KOPT-K1 (cell line): ENCODE results near the gene CCDC148.
"Not testable (repeated sequence)": the region's sequence is repeated elsewhere in the genome, so short reads cannot be mapped to it uniquely, and the experiment has no call there.

Source experiments
- H3K27ac ChIP-seq: fragments of 200-600 bp; sonication (generic); 2 replicates; pipeline ENCODE4 v1.5.1; 2016; ENCODE audit warnings: antibody characterized with exemption, mild to moderate bottlenecking, low read depth, low read length; ENCODE audit not compliant: poor library complexity, severe bottlenecking
- H3K36me3 ChIP-seq: fragments of 200-600 bp; sonication (generic); 2 replicates; pipeline ENCODE4 v1.5.1; 2017; ENCODE audit warnings: antibody characterized with exemption, mild to moderate bottlenecking, low read length, moderate library complexity; ENCODE audit not compliant: insufficient read depth
- H3K9me3 ChIP-seq: fragments of 200-600 bp; sonication (generic); 2 replicates; pipeline ENCODE4 v1.5.1; 2017; ENCODE audit warnings: antibody characterized with exemption, low read length, mild to moderate bottlenecking; ENCODE audit not compliant: insufficient read depth, poor library complexity, severe bottlenecking

CCDC148 gene

GRCh38 chr2:158319269-158319668 is 137.3 kb downstream of the CCDC148 start:
- Histone ChIP-seq H3K27ac (no peak overlapping the region), H3K36me3 (no peaks in the 10 kb centered on the region), H3K9me3 (no peaks in the 10 kb centered on the region)

- Histone ChIP-seq H3K27ac (no peak overlapping the region), H3K9me3 (no peaks in the 10 kb centered on the region), H3K36me3 (no peaks in the 10 kb centered on the region)
These were observed 138.9 kb downstream of the CCDC148 start for GRCh38 chr2:158317642-158318041.

GRCh38 chr2:158315803-158316414 is 140.6 kb downstream of the CCDC148 start:
- Histone ChIP-seq H3K9me3 (peaks cover 4% of the 10 kb centered on the region), H3K36me3 (no peaks in the 10 kb centered on the region), H3K27ac (no peak overlapping the region)

GRCh38 chr2:158315000-158315399 is 141.6 kb downstream of the CCDC148 start:
- H3K36me3 ChIP-seq: no peaks in the 10 kb centered on the region
- peaks cover 4% of the 10 kb centered on the region for H3K9me3 ChIP-seq
- no peak overlapping the region for H3K27ac ChIP-seq

- Histone ChIP-seq H3K9me3 (peaks cover 4% of the 10 kb centered on the region), H3K36me3 (no peaks in the 10 kb centered on the region), H3K27ac (no peak overlapping the region)
These were observed 142.8 kb downstream of the CCDC148 start for GRCh38 chr2:158313734-158314133.

GRCh38 chr2:158312981-158313380 is 143.6 kb downstream of the CCDC148 start:
- Histone ChIP-seq H3K9me3 (peaks cover 4% of the 10 kb centered on the region), H3K36me3 (no peaks in the 10 kb centered on the region), H3K27ac (no peak overlapping the region)

- not testable (repeated sequence) for H3K9me3 ChIP-seq, H3K27ac ChIP-seq, H3K36me3 ChIP-seq
These were observed 146.1 kb downstream of the CCDC148 start for GRCh38 chr2:158310407-158310806.

- Histone ChIP-seq H3K27ac (no peak overlapping the region), H3K9me3 (no peaks in the 10 kb centered on the region), H3K36me3 (no peaks in the 10 kb centered on the region)
These were observed 151.1 kb downstream of the CCDC148 start for GRCh38 chr2:158305501-158305900.

- H3K27ac ChIP-seq: no peak overlapping the region
- no peaks in the 10 kb centered on the region for H3K36me3 ChIP-seq
- H3K9me3 ChIP-seq: no peaks in the 10 kb centered on the region
These were observed 156.2 kb downstream of the CCDC148 start for GRCh38 chr2:158300394-158300793.

- Histone ChIP-seq H3K27ac (no peak overlapping the region), H3K9me3 (no peaks in the 10 kb centered on the region), H3K36me3 (no peaks in the 10 kb centered on the region)
These were observed 158.9 kb downstream of the CCDC148 start for GRCh38 chr2:158297606-158298005.

- Histone ChIP-seq H3K9me3 (no peaks in the 10 kb centered on the region), H3K36me3 (no peaks in the 10 kb centered on the region), H3K27ac (no peak overlapping the region)
These were observed 159.4 kb downstream of the CCDC148 start for GRCh38 chr2:158297120-158297519.

GRCh38 chr2:158293722-158294121 is 162.8 kb downstream of the CCDC148 start:
- Histone ChIP-seq H3K9me3 (no peaks in the 10 kb centered on the region), H3K27ac (no peak overlapping the region), H3K36me3 (no peaks in the 10 kb centered on the region)

- H3K9me3 ChIP-seq: no peaks in the 10 kb centered on the region
These were observed 164.9 kb downstream of the CCDC148 start for GRCh38 chr2:158291544-158292180.

GRCh38 chr2:158290225-158290624 is 166.3 kb downstream of the CCDC148 start:
- no peaks in the 10 kb centered on the region for H3K36me3 ChIP-seq
- no peaks in the 10 kb centered on the region for H3K9me3 ChIP-seq
- H3K27ac ChIP-seq: no peak overlapping the region

More at GRCh38 chr2:158291544-158292180, 164.9 kb downstream of the CCDC148 start:
- Histone ChIP-seq H3K36me3 (no peaks in the 10 kb centered on the region), H3K27ac (no peak overlapping the region)

GRCh38 chr2:158276619-158277471 is 179.7 kb downstream of the CCDC148 start:
- Histone ChIP-seq H3K36me3 (no peaks in the 10 kb centered on the region), H3K9me3 (no peaks in the 10 kb centered on the region), H3K27ac (no peak overlapping the region)
